HCT116 (cell line): ENCODE data around the gene FKBP14. TPM values are rescaled to one million over a fixed set of nuclear protein-coding genes. Genes with fewer than 3 reads are reported as not detected.

ENCODE experiments used
- ATAC-seq: fragments of 200-7000 bp; cut with Tn5 transposase; 2 replicates; pipeline ENCODE4 v1.9.1; 2020; ENCODE audit warnings: mild to moderate bottlenecking, moderate library complexity
- BruUV-seq: library from RNA; stranded (reverse); fragments of 400-500 nt; replicated peaks from 2 replicates; lab custom pipeline; 2021; lab: Mats Ljungman, UMichigan
- CTCF ChIA-PET: fragments of 300-600 bp; sonication (Branson Sonifier 250); formaldehyde crosslinking; loops from one replicate; lab custom pipeline; 2021; ENCODE audit warnings: antibody characterized with exemption; lab: Charles Lee
- POLR2A ChIA-PET: fragments of 300-600, 350-600 bp; sonication (Branson Sonifier 250); formaldehyde crosslinking; loops from one replicate; lab custom pipeline; 2021; ENCODE audit warnings: antibody characterized with exemption; lab: Charles Lee
- RAD21 ChIA-PET, 2 experiments: fragments of 300-600 bp; sonication (Branson Sonifier 250); formaldehyde crosslinking; loops; one replicate each; lab custom pipeline; 2023; ENCODE audit warnings: low total read pairs in 2 of 2; ENCODE audit not compliant: uncharacterized antibody in 2 of 2, unreplicated experiment in 2 of 2, low non-redundant PET in 1 of 2; lab: Charles Lee
- DNase-seq: peaks from one replicate; pipeline ENCODE4 v3.0.0-alpha.2; 2010; ENCODE audit warnings: low read depth, low spot score
- H2AFZ ChIP-seq: fragments of 200-600 bp; shearing (Covaris generic), sonication (generic); 2 replicates; pipeline ENCODE4 v1.6.1; 2017; ENCODE audit warnings: low read depth, mixed run types, mixed read lengths, antibody characterized with exemption, low read length; ENCODE audit not compliant: poor library complexity, severe bottlenecking
- H3K27ac ChIP-seq: 2 replicates; pipeline ENCODE4 v1.5.1; 2012; ENCODE audit warnings: low read depth, low read length
- H3K27me3 ChIP-seq: fragments of 200-600 bp; sonication (generic); 2 replicates; pipeline ENCODE4 v1.6.1; 2016; ENCODE audit warnings: mixed run types, low read length, mixed read lengths; ENCODE audit not compliant: insufficient read depth
- H3K36me3 ChIP-seq, 2 experiments: fragments of 200-500 bp in 1 of 2; fragments of 200-600 bp in 1 of 2; sonication (Bioruptor generic) in 1 of 2; sonication (generic) in 1 of 2; 2 replicates each; pipeline versions ENCODE4 v1.5.1 to v1.6.1; 2014 to 2016; ENCODE audit warnings: low read length in 2 of 2, inconsistent platforms in 1 of 2, mixed read lengths in 1 of 2, mixed run types in 1 of 2; ENCODE audit not compliant: insufficient read depth in 2 of 2, control insufficient read depth in 1 of 2
- H3K4me1 ChIP-seq, 2 experiments: fragments of 200-600 bp in 1 of 2; sonication (generic) in 1 of 2; 2 replicates each; pipeline versions ENCODE4 v1.5.1 to v1.6.1; 2012 to 2017; ENCODE audit warnings: low read length in 2 of 2, inconsistent platforms in 1 of 2, mild to moderate bottlenecking in 1 of 2, mixed read lengths in 1 of 2, mixed run types in 1 of 2, moderate library complexity in 1 of 2; ENCODE audit not compliant: insufficient read depth in 2 of 2, control insufficient read depth in 1 of 2
- H3K4me2 ChIP-seq: fragments of 200-600 bp; sonication (generic); 2 replicates; pipeline ENCODE4 v1.6.1; 2017; ENCODE audit warnings: mixed run types, low read length, mixed read lengths
- H3K4me3 ChIP-seq, 2 experiments: fragments of 200-600 bp in 1 of 2; sonication (generic) in 1 of 2; replicated peaks in 1 of 2; 2 replicates each; pipeline ENCODE4 v1.5.1; 2011 to 2016; ENCODE audit warnings: low read length in 2 of 2, control low read depth in 1 of 2, low read depth in 1 of 2, mild to moderate bottlenecking in 1 of 2, mixed read lengths in 1 of 2, mixed run types in 1 of 2
- H3K79me2 ChIP-seq: fragments of 200-600 bp; sonication (generic); 2 replicates; pipeline ENCODE4 v1.6.1; 2017; ENCODE audit warnings: mild to moderate bottlenecking, mixed run types, low read length, moderate library complexity, mixed read lengths; ENCODE audit not compliant: insufficient read depth
- H3K9ac ChIP-seq: fragments of 200-600 bp; sonication (generic); 2 replicates; pipeline ENCODE4 v1.6.1; 2016; ENCODE audit warnings: low read length, mixed read lengths
- H3K9me2 ChIP-seq: fragments of 200-600 bp; sonication (generic), shearing (Covaris generic); 2 replicates; pipeline ENCODE4 v1.6.1; 2017; ENCODE audit warnings: mixed run types, mild to moderate bottlenecking, moderate library complexity; ENCODE audit not compliant: insufficient read depth
- H3K9me3 ChIP-seq, 2 experiments: fragments of 200-500 bp in 1 of 2; fragments of 200-600 bp in 1 of 2; sonication (Bioruptor generic) in 1 of 2; sonication (generic) in 1 of 2; 2 replicates each; pipeline ENCODE4 v1.6.1; 2014 to 2017; ENCODE audit warnings: low read length in 2 of 2, mixed read lengths in 2 of 2, inconsistent platforms in 1 of 2, low read depth in 1 of 2, mild to moderate bottlenecking in 1 of 2, mixed run types in 1 of 2, moderate library complexity in 1 of 2; ENCODE audit not compliant: control insufficient read depth in 1 of 2, insufficient read depth in 1 of 2
- H4K20me1 ChIP-seq: fragments of 200-600 bp; sonication (generic), shearing (Covaris generic); 2 replicates; pipeline ENCODE4 v1.6.1; 2017; ENCODE audit warnings: mixed run types, mild to moderate bottlenecking, moderate library complexity; ENCODE audit not compliant: insufficient read depth
- CBX3 ChIP-seq: IDR thresholded peaks from 2 replicates; pipeline ENCODE4 v1.6.1; 2012; ENCODE audit warnings: low read depth
- CEBPB ChIP-seq: IDR thresholded peaks from 2 replicates; pipeline ENCODE4 v1.6.1; 2012; ENCODE audit warnings: low read depth
- EGR1 ChIP-seq: IDR thresholded peaks from 2 replicates; pipeline ENCODE4 v1.6.1; 2012; ENCODE audit warnings: low read depth
- EZH2phosphoT487 ChIP-seq: fragments of 200-600 bp; IDR thresholded peaks from 2 replicates; pipeline ENCODE4 v1.6.1; 2018; ENCODE audit warnings: antibody characterized with exemption, borderline replicate concordance
- POLR2A ChIP-seq: IDR thresholded peaks from 2 replicates; pipeline ENCODE4 v1.7.0; 2011; ENCODE audit warnings: borderline replicate concordance; ENCODE audit not compliant: insufficient read depth, insufficient read length; ENCODE audit errors: extremely low read depth
- RAD21 ChIP-seq: IDR thresholded peaks from 2 replicates; pipeline ENCODE4 v1.6.1; 2012; ENCODE audit warnings: low read depth, mild to moderate bottlenecking
- SIN3A ChIP-seq: IDR thresholded peaks from 2 replicates; pipeline ENCODE4 v1.6.1; 2012; ENCODE audit warnings: low read depth
- SRF ChIP-seq: IDR thresholded peaks from 2 replicates; pipeline ENCODE4 v1.6.1; 2012; ENCODE audit warnings: low read depth
- TCF7L2 ChIP-seq: IDR thresholded peaks from 2 replicates; pipeline ENCODE4 v1.7.0; 2011; ENCODE audit warnings: borderline replicate concordance, inconsistent platforms; ENCODE audit not compliant: insufficient read depth, insufficient read length; ENCODE audit errors: extremely low read depth
- ZFX ChIP-seq: fragments of 450-650 bp; IDR thresholded peaks from 2 replicates; pipeline ENCODE4 v1.6.1; 2017
- intact Hi-C: fragments of 100-400 bp; cut with micrococcal nuclease; formaldehyde crosslinking; loops from 2 replicates; pipeline ENCODE4 v1.10.0; 2022
- total RNA-seq: library from RNA; stranded (reverse); gene quantifications from one replicate; pipeline ENCODE4 v1.2.1, GENCODE V29; 2021; ENCODE audit not compliant: unreplicated experiment
- TF ChIP-seq, protein P1 (sequence below): IDR thresholded peaks from 2 replicates; pipeline ENCODE4 v1.6.1; 2012; ENCODE audit warnings: low read depth
- TF ChIP-seq, protein P2 (sequence below): IDR thresholded peaks from 2 replicates; pipeline ENCODE4 v1.6.1; 2011; ENCODE audit warnings: mild to moderate bottlenecking, low read length, moderate library complexity; ENCODE audit not compliant: insufficient replicate concordance; ENCODE audit errors: extremely low read depth
- TF ChIP-seq, protein P3 (sequence below), 3 experiments: fragments of 200-600 bp in 1 of 3; sonication (generic) in 1 of 3; IDR thresholded peaks in 2 of 3; conservative IDR thresholded peaks in 1 of 3; 2 replicates each; pipeline ENCODE4 v1.5.1; 2012 to 2017; ENCODE audit warnings: low read depth in 2 of 3, low read length in 2 of 3, antibody characterized with exemption in 1 of 3, borderline replicate concordance in 1 of 3, control low read depth in 1 of 3, mild to moderate bottlenecking in 1 of 3, mixed read lengths in 1 of 3, mixed run types in 1 of 3, moderate library complexity in 1 of 3; ENCODE audit not compliant: insufficient read depth in 1 of 3

The FKBP14 gene
- total RNA-seq, 1 experiment from 2014 or later, result 13.6 TPM

DNA sequence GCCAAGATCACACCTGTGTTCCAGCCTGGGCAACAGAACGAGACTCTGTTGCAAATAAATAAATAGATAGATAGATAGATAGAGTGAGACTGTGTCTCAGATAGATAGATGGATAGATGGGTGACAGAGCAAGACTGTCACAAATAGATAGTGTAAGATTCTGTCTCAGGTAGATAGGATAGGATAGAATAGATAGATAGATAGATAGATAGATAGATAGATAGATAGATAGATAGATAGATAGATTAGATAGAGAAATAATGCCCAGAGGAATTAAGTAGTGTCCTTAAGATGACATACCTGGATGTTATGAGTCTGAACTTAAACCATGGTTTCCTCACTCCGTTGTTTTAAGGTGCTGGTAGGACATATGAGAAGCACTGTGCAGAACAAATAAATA lies 9.7 kb upstream of the FKBP14 start:
- Histone ChIP-seq H3K9me3 (no peaks in the 10 kb centered on the region), H2AFZ (no peak overlapping the region), H3K27me3 (no peaks in the 10 kb centered on the region), H3K27ac (no peak overlapping the region), H3K9me2 (no peaks in the 10 kb centered on the region), H3K9ac (no peak overlapping the region), H3K4me1 (no peaks in the 10 kb centered on the region), H4K20me1 (no peaks in the 10 kb centered on the region), H3K79me2 (peaks cover 10% of the 10 kb centered on the region), H3K4me2 (no peak overlapping the region), H3K4me3 (no peak overlapping the region), H3K36me3 (peaks cover 0 to 4% of the 10 kb centered on the region in 2 experiments; a peak in 1 of 4 replicates)
- CTCF ChIA-PET, result interaction anchor here (1.5 kb wide), 1 partner anchor 26 kb away, joined by 4 read pairs; no protein-coding TSS in a partner anchor
- RAD21 ChIA-PET, result no interaction called here
- TF ChIP-seq RAD21, result no peak
- no peak for TF ChIP-seq ZFX
- no peak for TF ChIP-seq CBX3
- TF ChIP-seq SRF, result no peak
- TF ChIP-seq, protein P1, sequence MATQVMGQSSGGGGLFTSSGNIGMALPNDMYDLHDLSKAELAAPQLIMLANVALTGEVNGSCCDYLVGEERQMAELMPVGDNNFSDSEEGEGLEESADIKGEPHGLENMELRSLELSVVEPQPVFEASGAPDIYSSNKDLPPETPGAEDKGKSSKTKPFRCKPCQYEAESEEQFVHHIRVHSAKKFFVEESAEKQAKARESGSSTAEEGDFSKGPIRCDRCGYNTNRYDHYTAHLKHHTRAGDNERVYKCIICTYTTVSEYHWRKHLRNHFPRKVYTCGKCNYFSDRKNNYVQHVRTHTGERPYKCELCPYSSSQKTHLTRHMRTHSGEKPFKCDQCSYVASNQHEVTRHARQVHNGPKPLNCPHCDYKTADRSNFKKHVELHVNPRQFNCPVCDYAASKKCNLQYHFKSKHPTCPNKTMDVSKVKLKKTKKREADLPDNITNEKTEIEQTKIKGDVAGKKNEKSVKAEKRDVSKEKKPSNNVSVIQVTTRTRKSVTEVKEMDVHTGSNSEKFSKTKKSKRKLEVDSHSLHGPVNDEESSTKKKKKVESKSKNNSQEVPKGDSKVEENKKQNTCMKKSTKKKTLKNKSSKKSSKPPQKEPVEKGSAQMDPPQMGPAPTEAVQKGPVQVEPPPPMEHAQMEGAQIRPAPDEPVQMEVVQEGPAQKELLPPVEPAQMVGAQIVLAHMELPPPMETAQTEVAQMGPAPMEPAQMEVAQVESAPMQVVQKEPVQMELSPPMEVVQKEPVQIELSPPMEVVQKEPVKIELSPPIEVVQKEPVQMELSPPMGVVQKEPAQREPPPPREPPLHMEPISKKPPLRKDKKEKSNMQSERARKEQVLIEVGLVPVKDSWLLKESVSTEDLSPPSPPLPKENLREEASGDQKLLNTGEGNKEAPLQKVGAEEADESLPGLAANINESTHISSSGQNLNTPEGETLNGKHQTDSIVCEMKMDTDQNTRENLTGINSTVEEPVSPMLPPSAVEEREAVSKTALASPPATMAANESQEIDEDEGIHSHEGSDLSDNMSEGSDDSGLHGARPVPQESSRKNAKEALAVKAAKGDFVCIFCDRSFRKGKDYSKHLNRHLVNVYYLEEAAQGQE, result no peak
- TF ChIP-seq EZH2phosphoT487, result no peak
- no peak for TF ChIP-seq CEBPB
- no peak for TF ChIP-seq EGR1
- TF ChIP-seq, protein P2, sequence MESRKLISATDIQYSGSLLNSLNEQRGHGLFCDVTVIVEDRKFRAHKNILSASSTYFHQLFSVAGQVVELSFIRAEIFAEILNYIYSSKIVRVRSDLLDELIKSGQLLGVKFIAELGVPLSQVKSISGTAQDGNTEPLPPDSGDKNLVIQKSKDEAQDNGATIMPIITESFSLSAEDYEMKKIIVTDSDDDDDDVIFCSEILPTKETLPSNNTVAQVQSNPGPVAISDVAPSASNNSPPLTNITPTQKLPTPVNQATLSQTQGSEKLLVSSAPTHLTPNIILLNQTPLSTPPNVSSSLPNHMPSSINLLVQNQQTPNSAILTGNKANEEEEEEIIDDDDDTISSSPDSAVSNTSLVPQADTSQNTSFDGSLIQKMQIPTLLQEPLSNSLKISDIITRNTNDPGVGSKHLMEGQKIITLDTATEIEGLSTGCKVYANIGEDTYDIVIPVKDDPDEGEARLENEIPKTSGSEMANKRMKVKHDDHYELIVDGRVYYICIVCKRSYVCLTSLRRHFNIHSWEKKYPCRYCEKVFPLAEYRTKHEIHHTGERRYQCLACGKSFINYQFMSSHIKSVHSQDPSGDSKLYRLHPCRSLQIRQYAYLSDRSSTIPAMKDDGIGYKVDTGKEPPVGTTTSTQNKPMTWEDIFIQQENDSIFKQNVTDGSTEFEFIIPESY, result no peak
- no peak for TF ChIP-seq SIN3A
- TF ChIP-seq POLR2A, result no peak
- no peak for TF ChIP-seq TCF7L2
- TF ChIP-seq, protein P3, sequence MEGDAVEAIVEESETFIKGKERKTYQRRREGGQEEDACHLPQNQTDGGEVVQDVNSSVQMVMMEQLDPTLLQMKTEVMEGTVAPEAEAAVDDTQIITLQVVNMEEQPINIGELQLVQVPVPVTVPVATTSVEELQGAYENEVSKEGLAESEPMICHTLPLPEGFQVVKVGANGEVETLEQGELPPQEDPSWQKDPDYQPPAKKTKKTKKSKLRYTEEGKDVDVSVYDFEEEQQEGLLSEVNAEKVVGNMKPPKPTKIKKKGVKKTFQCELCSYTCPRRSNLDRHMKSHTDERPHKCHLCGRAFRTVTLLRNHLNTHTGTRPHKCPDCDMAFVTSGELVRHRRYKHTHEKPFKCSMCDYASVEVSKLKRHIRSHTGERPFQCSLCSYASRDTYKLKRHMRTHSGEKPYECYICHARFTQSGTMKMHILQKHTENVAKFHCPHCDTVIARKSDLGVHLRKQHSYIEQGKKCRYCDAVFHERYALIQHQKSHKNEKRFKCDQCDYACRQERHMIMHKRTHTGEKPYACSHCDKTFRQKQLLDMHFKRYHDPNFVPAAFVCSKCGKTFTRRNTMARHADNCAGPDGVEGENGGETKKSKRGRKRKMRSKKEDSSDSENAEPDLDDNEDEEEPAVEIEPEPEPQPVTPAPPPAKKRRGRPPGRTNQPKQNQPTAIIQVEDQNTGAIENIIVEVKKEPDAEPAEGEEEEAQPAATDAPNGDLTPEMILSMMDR (IDR thresholded peaks at IDR 0.05 in 2 of 3, conservative IDR thresholded peaks at IDR 0.05 in 1 of 3; ENCODE audit: borderline replicate concordance in 1 of 3, insufficient read depth in 1 of 3, low read depth in 2 of 3, low read length in 2 of 3), result no peak
- intact Hi-C loops, result no loop called here
- POLR2A ChIA-PET, result no interaction called here
- ATAC-seq (no peak), DNase-seq (no peak)
- BruUV-seq, result no TSS peak
